Lung (tissue), 12 donors: ENCODE data around the gene LRRC8B. TPM values are rescaled to one million over a fixed set of nuclear protein-coding genes. Genes with fewer than 3 reads are reported as not detected.

Source experiments
- ATAC-seq: fragments of 200-7000 bp; cut with Tn5 transposase; one replicate; pipeline ENCODE4 v1.9.1; 2020; ENCODE audit warnings: moderate number of reproducible peaks; ENCODE audit not compliant: insufficient read depth, low FRiP score
- DNase-seq, 3 donors: peaks; one replicate each; pipeline ENCODE4 v3.0.0-alpha.2; 2013 to 2017
- H3K27ac ChIP-seq, 2 donors: one replicate each; pipeline ENCODE4 v1.5.1; 2013; ENCODE audit warnings: mild to moderate bottlenecking in 2 of 2, moderate library complexity in 2 of 2, control low read depth in 1 of 2, inconsistent platforms in 1 of 2, low read depth in 1 of 2, low read length in 1 of 2
- H3K27me3 ChIP-seq, 3 donors: one replicate each; pipeline ENCODE4 v1.5.1; 2013; ENCODE audit warnings: low read length in 2 of 3; ENCODE audit not compliant: control insufficient read depth in 3 of 3, insufficient read depth in 3 of 3
- H3K36me3 ChIP-seq, 4 donors: one replicate each; pipeline ENCODE4 v1.5.1; 2013; ENCODE audit warnings: low read length in 4 of 4, mild to moderate bottlenecking in 1 of 4, moderate library complexity in 1 of 4; ENCODE audit not compliant: control insufficient read depth in 4 of 4, insufficient read depth in 4 of 4
- H3K4me1 ChIP-seq, 5 donors: one replicate each; pipeline ENCODE4 v1.5.1; 2013; ENCODE audit warnings: low read length in 5 of 5, mild to moderate bottlenecking in 2 of 5, moderate library complexity in 1 of 5; ENCODE audit not compliant: control insufficient read depth in 5 of 5, insufficient read depth in 5 of 5
- H3K4me3 ChIP-seq: one replicate; pipeline ENCODE4 v1.5.1; 2013; ENCODE audit warnings: mild to moderate bottlenecking, control low read depth, moderate library complexity
- H3K9ac ChIP-seq, 2 donors: one replicate each; pipeline ENCODE4 v1.5.1; 2013; ENCODE audit warnings: low read length in 2 of 2, control low read depth in 1 of 2; ENCODE audit not compliant: insufficient read depth in 1 of 2
- H3K9me3 ChIP-seq, 4 donors: one replicate each; pipeline ENCODE4 v1.5.1; 2013; ENCODE audit warnings: low read length in 3 of 4, mild to moderate bottlenecking in 1 of 4, moderate library complexity in 1 of 4; ENCODE audit not compliant: control insufficient read depth in 4 of 4, insufficient read depth in 3 of 4
- WGBS, 2 donors: extraction: QIAGEN DNeasy Blood & Tissue Kit; methylation state at CpG; one replicate each; pipeline ENCODE4 v1.1.7; 2013; 5-methylcytosine and 5-hydroxymethylcytosine counted together
- polyA plus RNA-seq, 2 donors: library from polyadenylated mRNA; stranded (reverse); fragments of 200-250 nt; gene quantifications; one replicate each; pipeline ENCODE4 v1.2.1, GENCODE V29; 2013
- total RNA-seq, 2 donors: library from RNA; depleted of rRNA in 1 of 2; stranded (reverse); fragments of >200 nt in 1 of 2; gene quantifications; one replicate each; pipeline ENCODE4 v1.2.1, GENCODE V29; 2014 to 2021
- TF ChIP-seq, protein P1 (sequence below): IDR thresholded peaks from 2 replicates; pipeline ENCODE4 v1.5.1; 2012; ENCODE audit warnings: mild to moderate bottlenecking; ENCODE audit errors: control extremely low read depth, extremely low read depth
- donor health status: control.
- donor health status: control.
- donor health status: Bipolar disorder and iron deficiency.
- donor health status: healthy.
- donor health status: DM: yes; HTN: yes; CAD: no.

Gene LRRC8B
- total and polyA plus RNA-seq, 4 donors, result 4.3 to 22.8 (median 11.0) TPM

GRCh38 chr1:89530444-89531089 is 5.9 kb downstream of the LRRC8B start:
- H3K4me1 ChIP-seq, result peaks cover 0 to 7% (median 0%) of the 10 kb centered on the region in 5 donors
- H3K4me3 ChIP-seq, result no peak overlapping the region
- ATAC-seq (no peak), DNase-seq (no peak)
- peaks cover 0 to 4% (median 2%) of the 10 kb centered on the region in 4 donors for H3K36me3 ChIP-seq
- H3K9ac ChIP-seq, result no peak overlapping the region
- no peak overlapping the region for H3K27ac ChIP-seq
- no peaks in the 10 kb centered on the region for H3K9me3 ChIP-seq
- WGBS, 2 donors, result 86 to 89% methylated on average over 8 of the region's 8 CpGs
- TF ChIP-seq, protein P1, sequence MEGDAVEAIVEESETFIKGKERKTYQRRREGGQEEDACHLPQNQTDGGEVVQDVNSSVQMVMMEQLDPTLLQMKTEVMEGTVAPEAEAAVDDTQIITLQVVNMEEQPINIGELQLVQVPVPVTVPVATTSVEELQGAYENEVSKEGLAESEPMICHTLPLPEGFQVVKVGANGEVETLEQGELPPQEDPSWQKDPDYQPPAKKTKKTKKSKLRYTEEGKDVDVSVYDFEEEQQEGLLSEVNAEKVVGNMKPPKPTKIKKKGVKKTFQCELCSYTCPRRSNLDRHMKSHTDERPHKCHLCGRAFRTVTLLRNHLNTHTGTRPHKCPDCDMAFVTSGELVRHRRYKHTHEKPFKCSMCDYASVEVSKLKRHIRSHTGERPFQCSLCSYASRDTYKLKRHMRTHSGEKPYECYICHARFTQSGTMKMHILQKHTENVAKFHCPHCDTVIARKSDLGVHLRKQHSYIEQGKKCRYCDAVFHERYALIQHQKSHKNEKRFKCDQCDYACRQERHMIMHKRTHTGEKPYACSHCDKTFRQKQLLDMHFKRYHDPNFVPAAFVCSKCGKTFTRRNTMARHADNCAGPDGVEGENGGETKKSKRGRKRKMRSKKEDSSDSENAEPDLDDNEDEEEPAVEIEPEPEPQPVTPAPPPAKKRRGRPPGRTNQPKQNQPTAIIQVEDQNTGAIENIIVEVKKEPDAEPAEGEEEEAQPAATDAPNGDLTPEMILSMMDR, result no peak
- H3K27me3 ChIP-seq, result no peaks in the 10 kb centered on the region

- WGBS, 2 donors, result 91 to 97% methylated on average over 3 of the region's 3 CpGs
- Histone ChIP-seq H3K9ac (no peak overlapping the region), H3K27me3 (no peaks in the 10 kb centered on the region), H3K4me3 (no peak overlapping the region), H3K4me1 (peaks cover 0 to 4% (median 0%) of the 10 kb centered on the region in 5 donors), H3K27ac (no peak overlapping the region), H3K9me3 (no peaks in the 10 kb centered on the region), H3K36me3 (peaks cover 0 to 6% (median 2%) of the 10 kb centered on the region in 4 donors)
- TF ChIP-seq, protein P1, result no peak
- ATAC-seq (no peak), DNase-seq (no peak)
Observed at GRCh38 chr1:89531480-89532139, 7.0 kb downstream of the LRRC8B start.

DNA sequence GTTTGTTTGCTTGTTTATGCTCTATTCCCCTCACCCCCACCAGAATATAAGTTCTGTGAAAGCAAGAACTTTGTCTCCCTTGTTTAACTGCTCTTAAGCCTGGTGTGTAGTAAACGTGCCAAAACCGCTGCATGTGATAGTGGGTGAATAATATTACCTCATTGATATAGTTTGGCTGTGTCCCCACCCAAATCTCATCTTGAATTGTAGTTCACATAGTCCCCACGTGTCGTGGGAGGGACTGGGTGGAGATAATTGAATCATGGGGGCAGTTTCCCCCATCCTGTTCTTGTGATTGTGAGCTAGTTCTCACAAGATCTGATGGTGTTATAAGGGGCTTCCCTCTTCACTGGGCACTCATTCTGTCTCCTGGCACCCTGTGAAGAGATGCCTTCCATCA is 7.6 kb downstream of the LRRC8B start:
- 94 to 95% methylated on average over 4 of the region's 4 CpGs for WGBS, 2 donors
- Histone ChIP-seq H3K36me3 (peaks cover 0 to 6% (median 2%) of the 10 kb centered on the region in 4 donors), H3K4me3 (no peak overlapping the region), H3K9ac (no peak overlapping the region), H3K4me1 (peaks cover 0 to 4% (median 0%) of the 10 kb centered on the region in 5 donors), H3K27me3 (no peaks in the 10 kb centered on the region), H3K27ac (no peak overlapping the region), H3K9me3 (no peaks in the 10 kb centered on the region)
- DNase-seq, result no peak
- ATAC-seq, result no peak
- TF ChIP-seq, protein P1, result no peak
